Mucosa of descending colon (tissue), 3 donors: ENCODE results near the gene POLE3. TPM values are rescaled to one million over a fixed set of nuclear protein-coding genes. Genes with fewer than 3 reads are reported as not detected.

Source experiments
- ATAC-seq: fragments of 200-7000 bp; cut with Tn5 transposase; one replicate; pipeline ENCODE4 v1.9.1; 2020; ENCODE audit warnings: mild to moderate bottlenecking, moderate library complexity
- DNase-seq, 3 donors: peaks; one replicate each; pipeline ENCODE4 v3.0.0-alpha.2; 2020
- H3K36me3 ChIP-seq: fragments of 200-600 bp; one replicate; pipeline ENCODE4 v1.8.0; 2021; ENCODE audit warnings: low read depth, mild to moderate bottlenecking
- H3K4me1 ChIP-seq: fragments of 200-600 bp; one replicate; pipeline ENCODE4 v1.8.0; 2021; ENCODE audit warnings: low read depth, mild to moderate bottlenecking
- H3K4me3 ChIP-seq: fragments of 200-600 bp; one replicate; pipeline ENCODE4 v1.8.0; 2021; ENCODE audit warnings: mild to moderate bottlenecking
- H3K9me3 ChIP-seq: fragments of 200-600 bp; one replicate; pipeline ENCODE4 v1.8.0; 2021; ENCODE audit warnings: mild to moderate bottlenecking
- intact Hi-C, 2 donors: fragments of 100-400 bp; cut with DNase I in 1 of 2; cut with micrococcal nuclease in 1 of 2; formaldehyde crosslinking; loops; one replicate each; pipeline versions ENCODE4 v1.11.0 to v1.11.1; 2022; cut with DNase I, micrococcal nuclease
- total RNA-seq, 3 donors: library from RNA; stranded (reverse); fragmentation: NEBNext Ultra II Directional in 2 of 3; extraction: Animal tissue kit (Norgen Biotek cat#: 25700) in 2 of 3; gene quantifications; one replicate each; pipeline versions ENCODE4 v1.2.1 to v1.2.4, GENCODE V29; 2021 to 2023
- TF ChIP-seq, protein P1 (sequence below): fragments of 200-600 bp; IDR thresholded peaks from one replicate; pipeline ENCODE4 v1.8.0; 2022; ENCODE audit warnings: antibody characterized with exemption, mild to moderate bottlenecking
- donor health status: DM: no; HTN: no; CAD: no; lungs with moderate emphysema.
- donor health status: DM: no; HTN: no; CAD: no.
- donor health status: DM: no; HTN: yes; CAD: no.

POLE3 gene
- total RNA-seq, 3 donors from 2014 or later = 22.2 to 31.0 (median 28.6) TPM

DNA sequence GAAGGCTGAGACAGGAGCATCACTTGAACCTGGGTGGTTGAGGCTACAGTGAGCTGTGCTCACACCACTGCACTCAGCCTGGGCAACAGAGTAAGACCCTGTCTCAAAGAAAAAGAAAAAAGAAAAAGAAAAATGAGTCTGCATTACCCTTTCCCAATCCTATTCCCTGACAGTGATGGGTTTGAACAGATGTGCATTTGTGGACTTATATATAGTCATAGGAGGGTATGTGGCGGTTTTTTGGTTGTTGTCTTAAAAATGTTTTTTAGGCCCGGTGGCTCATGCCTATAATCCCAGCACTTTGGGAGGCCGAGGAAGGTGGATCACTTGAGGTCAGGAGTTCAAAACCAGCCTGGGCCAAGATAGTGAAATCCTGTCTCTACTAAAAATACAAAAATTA, 47.1 kb downstream of the POLE3 start:
- TF ChIP-seq, protein P1, sequence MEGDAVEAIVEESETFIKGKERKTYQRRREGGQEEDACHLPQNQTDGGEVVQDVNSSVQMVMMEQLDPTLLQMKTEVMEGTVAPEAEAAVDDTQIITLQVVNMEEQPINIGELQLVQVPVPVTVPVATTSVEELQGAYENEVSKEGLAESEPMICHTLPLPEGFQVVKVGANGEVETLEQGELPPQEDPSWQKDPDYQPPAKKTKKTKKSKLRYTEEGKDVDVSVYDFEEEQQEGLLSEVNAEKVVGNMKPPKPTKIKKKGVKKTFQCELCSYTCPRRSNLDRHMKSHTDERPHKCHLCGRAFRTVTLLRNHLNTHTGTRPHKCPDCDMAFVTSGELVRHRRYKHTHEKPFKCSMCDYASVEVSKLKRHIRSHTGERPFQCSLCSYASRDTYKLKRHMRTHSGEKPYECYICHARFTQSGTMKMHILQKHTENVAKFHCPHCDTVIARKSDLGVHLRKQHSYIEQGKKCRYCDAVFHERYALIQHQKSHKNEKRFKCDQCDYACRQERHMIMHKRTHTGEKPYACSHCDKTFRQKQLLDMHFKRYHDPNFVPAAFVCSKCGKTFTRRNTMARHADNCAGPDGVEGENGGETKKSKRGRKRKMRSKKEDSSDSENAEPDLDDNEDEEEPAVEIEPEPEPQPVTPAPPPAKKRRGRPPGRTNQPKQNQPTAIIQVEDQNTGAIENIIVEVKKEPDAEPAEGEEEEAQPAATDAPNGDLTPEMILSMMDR = no peak
- H3K36me3 ChIP-seq = no peaks in the 10 kb centered on the region
- no peak overlapping the region for H3K4me3 ChIP-seq

DNA sequence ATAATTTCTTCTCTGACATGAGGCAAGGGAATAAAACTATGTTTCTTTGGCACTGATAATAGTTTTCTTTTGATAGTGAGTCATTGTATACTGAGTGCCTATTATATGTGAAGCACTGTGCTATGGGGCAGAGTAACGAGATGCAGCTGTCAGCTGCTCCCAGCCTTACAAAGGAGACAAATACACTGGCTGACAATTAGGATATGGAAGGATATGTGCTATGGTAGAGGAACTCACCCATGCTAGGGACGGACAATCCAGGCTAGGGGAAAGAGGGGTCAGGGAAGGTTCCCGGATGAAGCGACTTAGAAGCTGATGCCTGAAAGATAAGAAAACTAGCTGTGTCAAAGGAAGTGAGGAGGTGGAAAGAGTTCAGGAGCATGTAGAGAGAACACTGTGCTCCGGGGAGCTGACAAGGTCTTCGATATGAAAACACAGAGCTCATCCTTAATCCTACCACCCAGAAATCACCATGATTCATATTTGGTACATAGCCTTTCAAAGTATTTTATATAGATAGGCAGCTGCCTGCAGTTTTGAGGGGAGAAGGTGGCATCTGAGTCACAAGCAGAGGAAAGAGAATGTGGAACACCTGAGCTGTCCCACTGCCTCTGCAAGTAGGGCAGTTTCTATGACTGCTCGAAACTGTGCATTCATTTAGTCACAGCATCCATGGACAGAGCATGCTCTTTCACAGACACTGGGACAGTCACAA, 49.0 kb downstream of the POLE3 start:
- DNase-seq (no peak), ATAC-seq (no peak)
- TF ChIP-seq, protein P1 = no peak
- no peaks in the 10 kb centered on the region for H3K36me3 ChIP-seq
- no peaks in the 10 kb centered on the region for H3K4me1 ChIP-seq
- intact Hi-C loops = no loop called here
- H3K9me3 ChIP-seq = no peaks in the 10 kb centered on the region
- no peak overlapping the region for H3K4me3 ChIP-seq

More for the DNA sequence above, 47.1 kb downstream of the POLE3 start:
- Histone ChIP-seq H3K9me3 (no peaks in the 10 kb centered on the region), H3K4me1 (no peaks in the 10 kb centered on the region)
- DNase-seq (no peak), ATAC-seq (no peak)
- intact Hi-C loops = no loop called here

DNA sequence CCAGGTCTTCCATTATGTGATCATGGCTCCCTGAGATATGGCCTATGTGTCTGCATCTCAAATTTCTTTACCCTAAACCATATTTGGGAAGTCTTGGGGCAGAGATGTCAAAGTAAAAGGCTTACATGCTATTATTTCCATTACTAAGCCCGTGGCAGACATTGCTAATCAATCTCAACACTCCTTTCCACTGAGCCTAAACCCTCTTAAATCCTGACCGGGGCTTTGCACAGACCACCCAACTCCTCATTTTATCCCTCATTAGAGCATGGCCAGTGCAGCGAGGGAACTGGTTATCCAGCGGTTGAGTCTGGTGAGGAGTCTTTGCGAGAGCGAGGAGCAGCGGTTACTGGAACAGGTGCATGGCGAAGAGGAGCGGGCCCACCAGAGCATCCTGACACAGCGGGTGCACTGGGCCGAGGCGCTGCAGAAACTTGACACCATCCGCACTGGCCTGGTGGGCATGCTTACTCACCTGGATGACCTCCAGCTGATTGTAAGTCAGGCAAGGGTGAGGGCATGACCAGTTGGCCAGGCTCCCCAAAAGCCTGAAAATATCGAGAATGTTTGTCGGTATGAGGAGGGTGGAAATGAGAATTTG, 50.1 kb downstream of the POLE3 start:
- TF ChIP-seq, protein P1 = no peak

DNA sequence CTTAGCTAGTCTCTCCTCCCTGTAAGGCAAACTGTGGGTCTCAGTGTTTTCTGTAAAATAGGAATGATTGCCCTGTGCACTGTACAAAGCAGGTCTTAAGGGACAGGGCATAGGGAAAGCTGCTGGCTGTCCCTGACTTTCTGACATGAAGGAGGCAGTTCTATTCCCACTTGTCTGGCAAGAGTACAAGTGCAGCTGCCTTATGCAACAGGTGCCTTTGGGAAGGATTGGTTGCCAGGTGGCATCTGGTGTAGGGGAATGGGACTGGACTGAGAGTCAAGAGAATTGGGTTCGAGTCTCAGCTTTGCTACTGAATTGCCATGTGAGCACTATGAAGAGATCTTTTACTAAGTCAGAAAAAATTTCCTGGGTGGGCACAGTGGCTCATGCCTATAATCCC, 51.1 kb downstream of the POLE3 start:
- Histone ChIP-seq H3K9me3 (no peaks in the 10 kb centered on the region), H3K36me3 (no peaks in the 10 kb centered on the region), H3K4me1 (no peaks in the 10 kb centered on the region), H3K4me3 (no peak overlapping the region)
- intact Hi-C loops = no loop called here
- no peak for ATAC-seq
- no peak for DNase-seq
- TF ChIP-seq, protein P1 = no peak

More for the DNA sequence above, 50.1 kb downstream of the POLE3 start:
- Histone ChIP-seq H3K36me3 (no peaks in the 10 kb centered on the region), H3K4me3 (no peak overlapping the region), H3K4me1 (no peaks in the 10 kb centered on the region), H3K9me3 (no peaks in the 10 kb centered on the region)
- ATAC-seq (no peak), DNase-seq (no peak)
- intact Hi-C loops = no loop called here

Other genes with a start within 250 kb of the POLE3 start
- 10 to 100 TPM; 26.6 to 30.9 (median 26.8) TPM for gene FKBP15, start 189.4 kb downstream of the POLE3 start, total RNA-seq
- 10 to 100 TPM; 26.5 to 63.7 (median 34.7) TPM for gene SLC31A1, start 189.1 kb downstream of the POLE3 start, total RNA-seq
- 10 to 100 TPM; 19.3 to 45.8 (median 25.9) TPM for gene CDC26, start 135.1 kb downstream of the POLE3 start, total RNA-seq
- 10 to 100 TPM; 13.2 to 18.4 (median 15.8) TPM for gene PRPF4, start 135.0 kb downstream of the POLE3 start, total RNA-seq
- gene RNF183, start 107.3 kb downstream of the POLE3 start, total RNA-seq = 1 to 10 TPM in 2 of 3 donors, under 1 TPM in 1; 0.35 to 1.4 (median 1.1) TPM
- gene WDR31, start 70.4 kb downstream of the POLE3 start, total RNA-seq = 1 to 10 TPM; 2.6 to 4.6 (median 3.3) TPM
- 10 to 100 TPM in 2 of 3 donors, 1 to 10 TPM in 1; 7.4 to 45.0 (median 26.7) TPM for gene BSPRY, start 61.1 kb downstream of the POLE3 start, total RNA-seq
- 100 to 1,000 TPM in 2 of 3 donors, 10 to 100 TPM in 1; 75.7 to 148 (median 115) TPM for gene HDHD3, start 33.7 kb downstream of the POLE3 start, total RNA-seq
- 10 to 100 TPM; 51.2 to 82.4 (median 56.3) TPM for gene ALAD, start 9.4 kb downstream of the POLE3 start, total RNA-seq
- gene C9orf43, start 72 bp upstream of the POLE3 start, total RNA-seq = under 1 TPM in 2 of 3 donors, not detected in 1; 0.20 to 0.55 TPM
- gene RGS3, start 53.1 kb upstream of the POLE3 start, total RNA-seq = 10 to 100 TPM; 65.9 to 83.8 (median 70.7) TPM